Neuronal stem cell (in vitro differentiated cells): ENCODE results near the gene MGLL.
A peak's percentile ranks its signal among the peaks of the same experiment; 100 is the strongest.
"Not testable (repeated sequence)": the region's sequence is repeated elsewhere in the genome, so short reads cannot be mapped to it uniquely, and the experiment has no call there.

Experiments used
- DNase-seq: peaks from one replicate; pipeline ENCODE4 v3.0.0-alpha.2; 2013; ENCODE audit warnings: low spot score
- H2AFZ ChIP-seq: one replicate; pipeline ENCODE4 v1.6.1; 2013; ENCODE audit warnings: mild to moderate bottlenecking, low read length, inconsistent platforms
- H2AK5ac ChIP-seq: 2 replicates; pipeline ENCODE4 v1.6.1; 2013; ENCODE audit warnings: low read depth, mild to moderate bottlenecking, inconsistent platforms, low read length, moderate library complexity, mixed read lengths
- H2BK120ac ChIP-seq: 2 replicates; pipeline ENCODE4 v1.6.1; 2013; ENCODE audit warnings: low read depth, mild to moderate bottlenecking, inconsistent platforms, low read length, moderate library complexity, mixed read lengths
- H2BK12ac ChIP-seq: one replicate; pipeline ENCODE4 v1.6.1; 2013; ENCODE audit warnings: low read length, inconsistent platforms
- H2BK15ac ChIP-seq: 2 replicates; pipeline ENCODE4 v1.6.1; 2013; ENCODE audit warnings: mild to moderate bottlenecking, low read length, inconsistent platforms, mixed read lengths
- H2BK5ac ChIP-seq: one replicate; pipeline ENCODE4 v1.6.1; 2013; ENCODE audit warnings: inconsistent platforms, mild to moderate bottlenecking, low read length, moderate library complexity
- H3K14ac ChIP-seq: one replicate; pipeline ENCODE4 v1.6.1; 2013; ENCODE audit warnings: low read length, inconsistent platforms
- H3K18ac ChIP-seq: 2 replicates; pipeline ENCODE4 v1.6.1; 2013; ENCODE audit warnings: low read length, inconsistent platforms
- H3K23ac ChIP-seq: 2 replicates; pipeline ENCODE4 v1.6.1; 2013; ENCODE audit warnings: low read depth, mild to moderate bottlenecking, mixed read lengths, low read length, inconsistent platforms; ENCODE audit not compliant: poor library complexity
- H3K27ac ChIP-seq: replicated peaks from 3 replicates; pipeline ENCODE4 v1.5.1; 2013; ENCODE audit warnings: low read length, inconsistent platforms
- H3K27me3 ChIP-seq, 3 experiments: 2 replicates each; pipeline ENCODE4 v1.6.1; 2013; ENCODE audit warnings: low read length in 3 of 3, mild to moderate bottlenecking in 2 of 3, inconsistent platforms in 1 of 3, low read depth in 1 of 3, mixed read lengths in 1 of 3, moderate library complexity in 1 of 3; ENCODE audit not compliant: control insufficient read depth in 3 of 3, insufficient read depth in 3 of 3
- H3K36me3 ChIP-seq, 2 donors: replicated peaks in 1 of 2; 2 replicates each; pipeline ENCODE4 v1.6.1; 2013; ENCODE audit warnings: low read length in 2 of 2; ENCODE audit not compliant: control insufficient read depth in 2 of 2, insufficient read depth in 2 of 2
- H3K4ac ChIP-seq: 2 replicates; pipeline ENCODE4 v1.6.1; 2013; ENCODE audit warnings: inconsistent platforms, mild to moderate bottlenecking, low read length, moderate library complexity
- H3K4me1 ChIP-seq, 2 donors: 1 replicate in 1 of 2; 2 replicates in 1 of 2; pipeline ENCODE4 v1.6.1; 2013; ENCODE audit warnings: low read length in 2 of 2, low read depth in 1 of 2; ENCODE audit not compliant: control insufficient read depth in 2 of 2, insufficient read depth in 1 of 2
- H3K4me2 ChIP-seq: one replicate; pipeline ENCODE4 v1.6.1; 2013; ENCODE audit warnings: mild to moderate bottlenecking, low read length, inconsistent platforms; ENCODE audit not compliant: insufficient read depth, poor library complexity, severe bottlenecking
- H3K4me3 ChIP-seq, 2 donors: 2 replicates each; pipeline ENCODE4 v1.5.1; 2013; ENCODE audit warnings: low read length in 2 of 2, mild to moderate bottlenecking in 2 of 2, inconsistent platforms in 1 of 2, moderate library complexity in 1 of 2
- H3K79me1 ChIP-seq: one replicate; pipeline ENCODE4 v1.6.1; 2013; ENCODE audit warnings: low read depth, mild to moderate bottlenecking, inconsistent platforms, low read length, moderate library complexity
- H3K9ac ChIP-seq: one replicate; pipeline ENCODE4 v1.6.1; 2013; ENCODE audit warnings: mild to moderate bottlenecking, low read depth, low read length, inconsistent platforms; ENCODE audit not compliant: poor library complexity
- H3K9me3 ChIP-seq, 2 donors: replicated peaks in 1 of 2; 2 replicates each; pipeline versions ENCODE3 to v1.6.1; 2013; ENCODE audit warnings: low read length in 2 of 2, mild to moderate bottlenecking in 2 of 2, inconsistent platforms in 1 of 2, low read depth in 1 of 2, mixed read lengths in 1 of 2, moderate library complexity in 1 of 2; ENCODE audit not compliant: control insufficient read depth in 2 of 2, insufficient read depth in 1 of 2
- H4K8ac ChIP-seq: one replicate; pipeline ENCODE4 v1.6.1; 2013; ENCODE audit warnings: low read depth, mild to moderate bottlenecking, inconsistent platforms, low read length, moderate library complexity
- H4K91ac ChIP-seq: one replicate; pipeline ENCODE4 v1.6.1; 2013; ENCODE audit warnings: low read length, low read depth, mild to moderate bottlenecking, inconsistent platforms; ENCODE audit not compliant: poor library complexity
- WGBS, 2 donors: extraction: QIAGEN DNeasy Blood & Tissue Kit; methylation state at CpG; one replicate each; pipeline ENCODE4 v1.1.7; 2013; ENCODE audit warnings: missing lambda C conversion rate in 2 of 2, mixed read lengths in 1 of 2; ENCODE audit not compliant: insufficient read length in 2 of 2, insufficient replicate concordance in 1 of 2; ENCODE audit errors: extremely low coverage in 2 of 2; 5-methylcytosine and 5-hydroxymethylcytosine counted together

MGLL gene

GRCh38 chr3:127704840-127705239 is 117.5 kb downstream of the MGLL start:
- not testable (repeated sequence) for H3K18ac ChIP-seq, H2BK15ac ChIP-seq, H3K36me3 ChIP-seq, H2BK5ac ChIP-seq, H3K14ac ChIP-seq, H4K91ac ChIP-seq, H2BK120ac ChIP-seq, H3K9me3 ChIP-seq, H2BK12ac ChIP-seq, H3K4me1 ChIP-seq, H2AFZ ChIP-seq, H3K4me2 ChIP-seq, H3K23ac ChIP-seq, H3K27ac ChIP-seq, H4K8ac ChIP-seq, H3K9ac ChIP-seq, H3K4me3 ChIP-seq, H3K79me1 ChIP-seq, H2AK5ac ChIP-seq, DNase-seq, H3K27me3 ChIP-seq, H3K4ac ChIP-seq
- WGBS, 2 donors = no CpG with 5 or more reads among the region's 4 CpGs

GRCh38 chr3:127702151-127702578 is 120.2 kb downstream of the MGLL start:
- peak overlapping the region; percentile 83 for H2AK5ac ChIP-seq
- no peak overlapping the region for H3K4ac ChIP-seq
- H2BK15ac ChIP-seq = peak overlapping the region; percentile 82
- peak overlapping the region; percentile 73 for H3K18ac ChIP-seq
- peaks cover 3 to 11% of the 10 kb centered on the region in 2 donors for H3K4me1 ChIP-seq
- no peak overlapping the region for H3K27ac ChIP-seq
- no peak overlapping the region for H4K91ac ChIP-seq
- no peak overlapping the region for H2AFZ ChIP-seq
- peaks cover 0 to 2% (median 0%) of the 10 kb centered on the region in 3 experiments for H3K27me3 ChIP-seq
- H2BK120ac ChIP-seq = no peak overlapping the region
- H3K36me3 ChIP-seq = no peaks in the 10 kb centered on the region
- peak overlapping the region; percentile 27 for H2BK5ac ChIP-seq
- peaks cover 2% of the 10 kb centered on the region for H3K79me1 ChIP-seq
- no peak overlapping the region for H4K8ac ChIP-seq
- no peak overlapping the region for H3K9ac ChIP-seq
- H3K4me2 ChIP-seq = no peak overlapping the region
- H3K9me3 ChIP-seq = no peaks in the 10 kb centered on the region
- H3K14ac ChIP-seq = no peak overlapping the region
- no peak overlapping the region for H3K23ac ChIP-seq
- DNase-seq = no peak
- H3K4me3 ChIP-seq = no peak overlapping the region
- WGBS, 2 donors = no CpG with 5 or more reads among the region's 4 CpGs
- H2BK12ac ChIP-seq = peak overlapping the region; percentile 63

- peak overlapping the region; percentile 92 for H3K14ac ChIP-seq
- peak overlapping the region; percentile 32 for H2BK120ac ChIP-seq
- no peak overlapping the region for H2AFZ ChIP-seq
- no peak overlapping the region for H4K91ac ChIP-seq
- H4K8ac ChIP-seq = no peak overlapping the region
- no peaks in the 10 kb centered on the region for H3K9me3 ChIP-seq
- H3K4me1 ChIP-seq = peaks cover 3 to 11% of the 10 kb centered on the region in 2 donors
- H3K18ac ChIP-seq = peak overlapping the region; percentile 92
- H2BK15ac ChIP-seq = peak overlapping the region; percentile 82
- peak overlapping the region; percentile 27 for H2BK5ac ChIP-seq
- no peaks in the 10 kb centered on the region for H3K36me3 ChIP-seq
- H3K4ac ChIP-seq = no peak overlapping the region
- no peaks in the 10 kb centered on the region for H3K27me3 ChIP-seq
- H3K79me1 ChIP-seq = peaks cover 2% of the 10 kb centered on the region
- WGBS, 2 donors = no CpG with 5 or more reads among the region's 11 CpGs
- peak overlapping the region; percentile 70 for H3K23ac ChIP-seq
- no peak overlapping the region for H3K9ac ChIP-seq
- no peak overlapping the region for H3K27ac ChIP-seq
- H2AK5ac ChIP-seq = peak overlapping the region; percentile 44
- H3K4me3 ChIP-seq = no peak overlapping the region
- peak overlapping the region; percentile 86 for H2BK12ac ChIP-seq
- DNase-seq = no peak
- H3K4me2 ChIP-seq = no peak overlapping the region
These were observed 120.9 kb downstream of the MGLL start for GRCh38 chr3:127701280-127701911.

GRCh38 chr3:127700406-127700805 is 121.9 kb downstream of the MGLL start:
- Histone ChIP-seq H3K27ac (no peak overlapping the region), H3K36me3 (no peaks in the 10 kb centered on the region), H3K9ac (no peak overlapping the region), H3K23ac (no peak overlapping the region), H4K91ac (no peak overlapping the region), H3K9me3 (no peaks in the 10 kb centered on the region), H3K27me3 (no peaks in the 10 kb centered on the region), H3K18ac (peak overlapping the region; percentile 93), H2AK5ac (peak overlapping the region; percentile 36), H3K79me1 (no peaks in the 10 kb centered on the region), H2BK5ac (no peak overlapping the region), H2BK15ac (peak overlapping the region; percentile 40), H4K8ac (no peak overlapping the region), H3K4me2 (no peak overlapping the region), H2AFZ (no peak overlapping the region), H2BK12ac (no peak overlapping the region), H3K4me3 (no peak overlapping the region), H3K14ac (peak overlapping the region; percentile 49), H3K4me1 (peaks cover 3 to 11% of the 10 kb centered on the region in 2 donors), H2BK120ac (no peak overlapping the region), H3K4ac (no peak overlapping the region)
- no peak for DNase-seq
- WGBS, 2 donors = no CpG with 5 or more reads among the region's 5 CpGs
